Stimulated activated CD4-positive, alpha-beta T cell treated with anti-CD3 and anti-CD28 coated beads, TNF-alpha, amount 100 ng/mL, for 1 hour (primary cell): ENCODE results near the gene RBM43.
"Not testable (repeated sequence)": the region's sequence is repeated elsewhere in the genome, so short reads cannot be mapped to it uniquely, and the experiment has no call there.

ENCODE experiments used
- DNase-seq, 3 donors: peaks; one replicate each; pipeline ENCODE4 v3.0.0-alpha.2; 2020; ENCODE audit warnings: low read depth in 3 of 3, low spot score in 1 of 3

Gene RBM43

GRCh38 chr2:151269798-151270568 lies 8.3 kb upstream of the RBM43 start:
- DNase-seq, result no peak

- no peak for DNase-seq
These were observed 6.4 kb upstream of the RBM43 start for GRCh38 chr2:151268085-151268484.

GRCh38 chr2:151267537-151267936 lies 5.9 kb upstream of the RBM43 start:
- no peak for DNase-seq

GRCh38 chr2:151265991-151266390 lies 4.3 kb upstream of the RBM43 start:
- no peak for DNase-seq

- DNase-seq, result no peak
These were observed 2.6 kb upstream of the RBM43 start for GRCh38 chr2:151264157-151264825.

- DNase-seq, result no peak
These were observed 966 bp upstream of the RBM43 start for GRCh38 chr2:151262629-151263028.

GRCh38 chr2:151261977-151262291 lies 271 bp upstream of the RBM43 start:
- DNase-seq, result no peak

- no peak for DNase-seq
These were observed 961 bp downstream of the RBM43 start for GRCh38 chr2:151260573-151261230.

- DNase-seq, result no peak
These were observed 3.5 kb downstream of the RBM43 start for GRCh38 chr2:151258121-151258520.

- DNase-seq, result no peak
These were observed 9.0 kb downstream of the RBM43 start for GRCh38 chr2:151252646-151253045.

GRCh38 chr2:151251012-151251411 lies 10.7 kb downstream of the RBM43 start:
- no peak for DNase-seq

GRCh38 chr2:151247432-151247831 lies 14.2 kb downstream of the RBM43 start:
- DNase-seq, result no peak

GRCh38 chr2:151246152-151246551 lies 15.5 kb downstream of the RBM43 start:
- DNase-seq, result no peak

GRCh38 chr2:151243468-151243867 lies 18.2 kb downstream of the RBM43 start:
- no peak for DNase-seq

- DNase-seq, result no peak
These were observed 20.4 kb downstream of the RBM43 start for GRCh38 chr2:151241224-151241623.

- no peak for DNase-seq
These were observed 21.2 kb downstream of the RBM43 start for GRCh38 chr2:151240433-151240832.

- DNase-seq, result no peak
These were observed 22.0 kb downstream of the RBM43 start for GRCh38 chr2:151239624-151240023.

- DNase-seq, result no peak
These were observed 22.9 kb downstream of the RBM43 start for GRCh38 chr2:151238527-151239487.

GRCh38 chr2:151237422-151238025 lies 24.1 kb downstream of the RBM43 start:
- no peak for DNase-seq

- not testable (repeated sequence) for DNase-seq
These were observed 27.9 kb downstream of the RBM43 start for GRCh38 chr2:151233760-151234159.

GRCh38 chr2:151233288-151233687 lies 28.4 kb downstream of the RBM43 start:
- not testable (repeated sequence) for DNase-seq
